Activated effector memory CD4-positive, alpha-beta T cell treated with Interleukin-2 at 50 U/mL for 16 hours (primary cell): Measurements from ENCODE around the gene HOXB7.

Experiments used
- DNase-seq: peaks from one replicate; pipeline ENCODE4 v3.0.0-alpha.2; 2020

HOXB7 gene

DNA sequence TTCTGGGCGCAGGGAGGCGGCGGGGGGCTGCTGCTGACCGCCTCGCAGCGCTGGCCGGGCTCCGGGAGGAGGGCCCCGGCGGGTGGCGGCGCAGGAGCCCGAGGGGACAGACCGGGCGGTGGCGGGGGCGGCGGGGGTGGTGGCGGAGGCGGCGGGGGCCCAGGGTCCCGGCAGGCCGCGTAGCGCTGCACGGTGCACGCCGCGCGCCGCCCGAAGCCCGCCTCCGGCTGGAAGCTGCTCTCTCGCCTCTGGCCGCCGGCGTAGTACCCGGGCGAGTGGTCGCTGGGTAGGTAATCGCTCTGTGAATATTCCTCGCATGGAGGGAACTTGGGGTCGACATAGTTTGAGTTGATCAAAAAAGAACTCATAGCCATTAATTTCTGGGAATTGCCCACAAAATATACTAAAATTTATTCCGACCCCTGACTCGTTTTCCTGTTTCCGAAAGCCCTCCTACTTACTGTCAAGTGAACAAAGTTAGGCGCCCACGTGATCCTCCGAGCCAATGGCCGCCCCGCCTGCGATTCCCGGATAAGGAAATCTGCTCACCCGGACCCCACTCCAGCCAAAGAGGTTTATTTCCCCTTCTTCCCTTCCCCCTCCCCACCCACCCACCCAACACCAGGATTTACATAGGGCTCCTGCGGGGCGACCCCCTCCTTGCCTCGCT, 32.7 kb downstream of the HOXB7 start, which contains the start of gene HOXB4:
HOXB4 (minus strand) TSS at position 405 of the 670 bp plus-strand sequence; CDS start at position 374, 31 bp downstream.
- DNase-seq = peak; percentile 53

DNA sequence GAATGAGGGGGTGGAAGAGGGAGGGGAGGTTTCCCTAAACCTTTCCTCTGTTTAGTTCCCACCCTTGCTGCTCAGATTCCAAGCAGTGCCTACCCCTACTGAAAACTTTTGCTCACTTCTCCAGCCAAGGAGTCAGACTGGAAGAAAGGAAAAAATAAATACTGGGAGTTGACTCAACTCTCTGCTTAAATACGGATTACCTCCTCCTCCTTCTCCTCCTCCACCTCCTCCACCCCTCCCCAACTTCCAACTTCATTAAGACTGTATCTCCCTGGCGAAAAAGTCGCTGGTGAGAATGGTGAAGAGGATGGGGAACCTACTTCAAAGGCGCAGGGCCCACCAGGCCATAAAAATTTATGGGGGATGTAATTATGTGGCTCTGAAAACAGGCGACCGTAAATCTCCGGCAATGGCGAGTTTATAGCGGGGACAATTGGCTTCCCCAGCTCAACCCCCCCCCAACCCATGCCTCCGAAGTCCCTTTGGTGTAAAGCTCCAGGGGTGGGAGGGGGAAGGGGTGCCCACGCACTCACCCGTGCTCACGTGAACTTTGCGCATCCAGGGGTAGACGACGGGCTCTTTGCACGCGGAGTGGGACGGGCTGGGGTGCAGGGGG, 33.4 kb downstream of the HOXB7 start:
- no peak for DNase-seq

DNA sequence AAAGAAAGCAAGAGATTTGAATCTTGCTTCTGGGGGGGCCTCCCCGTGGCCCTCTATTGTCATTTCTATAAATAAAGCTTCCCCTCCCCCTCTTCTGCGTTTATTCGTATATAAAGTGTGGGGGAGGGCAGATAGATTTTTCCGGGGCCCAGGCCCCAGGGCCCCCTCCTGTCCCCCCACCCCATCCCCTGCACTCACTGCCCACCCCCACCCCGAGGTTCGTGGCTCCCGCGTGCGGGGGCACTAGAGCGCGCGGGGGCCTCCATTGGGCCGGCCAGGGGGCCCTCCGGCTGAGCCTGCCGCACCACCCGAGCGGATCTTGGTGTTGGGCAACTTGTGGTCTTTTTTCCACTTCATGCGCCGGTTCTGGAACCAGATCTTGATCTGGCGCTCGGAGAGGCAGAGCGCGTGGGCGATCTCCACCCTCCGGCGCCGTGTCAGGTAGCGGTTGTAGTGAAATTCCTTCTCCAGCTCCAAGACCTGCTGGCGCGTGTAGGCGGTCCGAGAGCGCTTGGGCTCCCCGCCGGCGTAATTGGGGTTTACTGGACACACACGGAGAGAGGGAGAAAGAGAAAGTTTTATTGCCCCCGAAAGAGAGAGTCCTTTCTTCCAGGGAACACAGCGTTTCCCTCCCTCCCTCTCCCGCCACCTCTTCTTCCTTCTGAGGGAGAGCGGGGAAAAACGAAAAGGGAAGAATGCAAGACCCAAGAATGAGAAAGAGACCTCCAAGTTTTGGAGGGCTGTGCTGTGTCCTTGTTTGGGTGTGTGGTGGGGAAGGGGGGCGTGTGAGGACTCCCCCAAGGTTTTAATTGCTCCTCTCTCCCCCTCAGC, 34.1 kb downstream of the HOXB7 start:
- DNase-seq = no peak

DNA sequence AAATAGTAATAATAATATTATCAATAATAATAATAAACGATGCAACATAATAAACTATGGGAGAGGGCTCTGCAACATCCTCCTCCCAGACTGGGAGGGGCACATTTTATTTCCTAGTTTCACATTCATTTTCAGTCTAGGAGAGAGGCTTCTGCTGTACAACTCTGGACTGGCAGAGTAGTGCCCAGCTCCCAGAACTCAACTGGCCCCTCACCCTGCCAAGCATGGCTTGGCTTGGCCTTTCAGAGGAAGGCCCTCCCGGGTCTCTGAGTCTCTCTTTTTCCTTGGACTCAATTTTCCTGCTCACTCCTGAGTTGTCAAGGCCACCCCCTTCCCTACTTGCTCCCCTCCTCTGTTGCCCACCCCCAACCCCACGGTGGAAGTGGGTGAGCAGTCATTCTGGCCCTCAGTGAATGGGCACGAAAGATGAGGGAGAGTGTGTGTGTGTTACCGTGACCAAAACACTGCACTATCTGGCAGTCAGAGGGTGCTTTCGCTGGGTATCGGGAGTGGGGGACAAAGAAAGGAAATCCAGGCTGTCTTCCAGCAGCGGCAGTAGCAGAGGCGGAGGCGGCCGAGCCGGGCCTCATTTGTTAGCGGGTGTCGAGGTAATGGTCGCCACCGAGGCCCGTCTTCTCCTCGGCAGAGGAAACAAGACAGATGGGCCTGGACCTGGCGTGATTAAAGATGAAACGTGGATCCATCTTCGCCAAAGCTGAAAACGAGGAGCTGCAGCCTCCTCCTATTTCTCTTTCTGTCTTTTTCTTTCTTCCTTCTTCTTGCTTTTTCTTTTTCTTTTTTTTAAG, 34.9 kb downstream of the HOXB7 start:
- no peak for DNase-seq

DNA sequence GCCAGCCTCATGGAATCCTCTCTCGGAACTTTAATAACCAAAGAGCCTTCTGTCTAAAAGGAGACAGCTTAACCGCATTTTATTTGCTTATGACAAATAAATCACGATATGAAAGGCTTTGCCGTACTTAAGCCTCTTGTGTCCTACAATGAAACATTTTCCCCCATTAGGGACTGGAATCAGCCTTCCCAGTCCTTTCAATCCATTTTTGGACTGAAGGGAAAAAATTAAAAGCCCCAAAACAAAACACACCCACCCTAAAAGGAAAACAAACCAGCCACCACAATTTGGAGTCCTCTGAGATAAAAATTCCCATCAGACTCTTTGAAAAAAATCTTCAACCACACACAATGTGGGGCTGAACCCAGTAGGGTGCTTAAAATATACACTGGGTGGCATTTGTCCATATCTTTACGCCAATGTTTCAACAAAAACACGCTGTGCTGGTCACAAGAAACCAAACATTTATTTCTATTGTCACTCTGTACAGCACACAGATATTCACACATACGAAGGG, 35.7 kb downstream of the HOXB7 start:
- DNase-seq = no peak

DNA sequence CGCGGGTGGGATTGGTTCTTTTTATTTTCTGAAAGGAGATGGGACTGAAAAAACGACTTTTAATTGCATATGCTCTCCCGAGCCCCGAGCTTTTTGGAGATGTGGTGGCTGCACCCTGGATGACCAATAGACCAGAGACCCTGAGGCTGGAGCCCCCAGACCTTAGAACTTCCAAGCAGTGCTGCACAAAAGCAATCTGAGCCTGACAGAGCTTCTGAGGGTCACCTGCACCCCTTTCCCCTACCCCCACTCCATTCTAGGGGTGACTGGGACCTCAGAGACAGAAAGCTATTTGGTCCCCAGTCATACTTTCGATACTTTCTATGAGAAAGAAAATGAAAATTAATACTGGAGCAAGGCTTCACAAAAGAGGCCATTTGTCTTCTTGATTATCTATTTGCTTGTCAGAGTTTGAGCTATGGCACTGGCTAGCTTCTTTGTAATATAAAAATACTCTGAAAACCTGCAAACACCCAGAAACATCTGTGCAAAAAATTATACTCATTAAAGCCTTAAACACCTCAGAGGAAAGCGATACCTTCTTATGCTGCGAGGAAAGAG, 36.2 kb downstream of the HOXB7 start:
- no peak for DNase-seq

DNA sequence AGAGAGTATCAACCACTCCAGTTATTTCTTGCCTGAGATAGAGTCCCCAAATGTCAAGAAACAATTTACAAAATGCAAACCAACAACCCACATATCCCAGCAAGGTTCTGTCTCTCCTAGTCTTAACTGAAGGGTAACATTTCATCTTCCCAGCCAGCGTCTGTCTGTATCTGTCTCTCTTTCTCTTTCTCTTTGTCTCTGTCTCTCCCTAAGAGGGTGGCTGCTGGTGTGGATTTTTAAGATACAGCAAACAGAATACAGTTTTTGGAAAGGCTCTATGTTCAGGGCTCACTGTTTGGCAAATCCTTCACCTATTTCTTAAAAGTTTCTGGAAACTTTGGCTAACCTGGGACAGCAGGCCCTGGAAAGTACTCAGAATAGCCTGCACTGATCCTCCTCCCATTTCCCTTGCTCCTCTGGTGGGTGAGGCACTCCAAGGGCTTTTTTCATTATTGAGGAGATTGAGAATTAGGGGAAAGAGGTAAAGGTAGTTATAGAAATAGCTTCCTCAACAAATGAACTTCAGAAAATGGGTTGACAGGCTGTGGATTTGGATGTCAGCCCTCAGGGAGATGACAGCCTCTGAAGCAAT, 38.9 kb downstream of the HOXB7 start:
- DNase-seq = no peak

DNA sequence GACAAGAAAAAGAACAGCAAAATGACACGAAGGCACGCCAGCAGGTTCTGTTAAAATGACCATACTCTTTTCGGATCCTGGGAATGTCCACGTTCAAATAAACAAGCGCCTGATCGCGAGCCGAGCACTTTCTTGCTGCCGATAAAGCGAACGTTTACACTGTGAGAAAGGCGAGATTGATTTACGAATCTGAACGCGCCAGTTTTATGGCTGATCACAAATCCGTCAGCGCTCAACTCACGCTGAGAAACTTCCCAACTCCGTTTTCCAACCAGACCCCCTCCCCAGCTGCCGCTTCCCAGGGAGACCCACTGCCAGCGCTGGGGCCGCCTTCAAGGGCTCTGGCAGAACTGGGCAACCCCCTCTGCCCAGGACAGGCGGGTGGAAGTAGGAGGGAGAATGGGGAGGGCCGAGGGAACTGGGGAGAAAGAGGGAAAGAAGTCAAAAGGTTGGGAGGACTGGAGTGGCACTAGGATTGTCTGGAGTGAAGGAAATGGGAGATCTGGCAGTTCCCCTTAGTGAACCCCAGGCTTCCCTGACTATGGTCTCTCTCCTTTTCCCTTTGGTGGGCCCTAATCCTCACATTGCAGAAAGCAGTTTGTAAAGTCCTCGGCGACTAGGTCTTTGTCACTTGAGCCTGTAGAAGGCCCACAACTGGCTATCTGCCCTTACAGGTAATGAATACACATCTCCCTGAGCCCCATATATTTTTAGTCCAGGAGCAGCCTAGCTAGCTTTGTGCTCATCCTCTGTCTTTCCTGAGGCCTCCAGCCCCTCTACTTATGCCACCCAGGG, 39.6 kb downstream of the HOXB7 start:
- no peak for DNase-seq

DNA sequence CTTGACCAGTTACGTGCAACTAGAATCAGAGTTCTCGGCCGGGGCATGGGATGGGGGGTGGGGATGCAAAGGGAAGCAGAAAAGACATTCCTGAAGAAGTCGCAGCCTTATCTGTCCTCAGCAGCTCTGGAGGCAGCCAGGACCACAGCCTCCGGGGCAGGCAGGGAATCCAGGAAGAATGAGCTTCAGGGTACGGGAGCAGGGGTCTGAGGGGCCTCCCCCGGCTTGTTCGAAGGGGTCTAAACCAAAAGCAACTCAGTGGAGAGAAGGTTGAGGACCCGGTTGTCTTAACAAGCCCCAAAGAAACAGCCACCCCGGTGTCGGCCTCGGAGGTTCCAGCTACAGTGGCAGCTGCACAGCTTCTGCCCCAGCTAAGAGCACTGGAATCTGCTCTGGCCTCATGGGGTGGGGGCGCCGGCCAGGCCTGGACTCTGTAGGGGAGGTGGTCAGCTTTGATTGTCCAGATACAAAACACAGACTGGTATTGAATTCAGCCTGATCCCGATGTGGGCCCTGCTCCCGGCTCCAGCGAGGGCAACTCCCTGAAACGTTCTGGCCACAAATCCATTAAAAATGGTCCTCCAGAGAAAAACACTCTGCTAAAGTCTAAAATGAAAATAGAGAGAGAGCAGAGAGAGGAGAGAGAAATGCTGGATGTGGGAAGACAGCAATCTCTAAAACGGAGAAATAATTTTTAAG, 40.3 kb downstream of the HOXB7 start:
- DNase-seq = no peak

DNA sequence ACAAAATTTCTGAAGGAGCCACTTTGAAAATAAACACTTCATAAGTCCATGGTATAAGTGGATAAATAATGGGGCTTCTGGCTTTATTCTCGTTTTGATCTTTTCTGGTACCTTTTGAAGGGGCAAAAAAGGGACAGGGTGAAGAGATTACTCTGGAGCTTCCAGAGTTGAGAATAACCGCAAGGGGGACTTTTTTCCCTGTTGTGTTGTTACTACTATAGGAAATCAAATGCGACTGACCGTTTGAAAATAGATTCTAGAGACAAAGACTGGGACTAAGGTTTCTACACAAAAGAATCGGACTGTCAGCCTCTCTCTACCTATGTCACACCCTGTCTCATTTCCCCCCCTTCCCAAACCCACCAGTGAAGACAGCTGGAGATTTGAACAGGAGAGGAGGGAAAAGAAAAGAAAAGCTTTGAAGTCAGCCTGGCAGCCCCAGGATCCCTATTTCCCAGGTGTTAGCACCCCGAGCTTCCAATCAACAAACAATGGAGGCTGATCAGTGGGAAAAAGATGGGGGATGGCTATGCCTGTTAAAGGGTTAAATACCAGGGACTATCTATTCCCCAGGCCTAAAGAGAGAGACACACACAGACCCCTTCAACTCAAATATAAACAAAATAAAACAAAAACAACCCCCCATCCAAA, 41.0 kb downstream of the HOXB7 start:
- no peak for DNase-seq

DNA sequence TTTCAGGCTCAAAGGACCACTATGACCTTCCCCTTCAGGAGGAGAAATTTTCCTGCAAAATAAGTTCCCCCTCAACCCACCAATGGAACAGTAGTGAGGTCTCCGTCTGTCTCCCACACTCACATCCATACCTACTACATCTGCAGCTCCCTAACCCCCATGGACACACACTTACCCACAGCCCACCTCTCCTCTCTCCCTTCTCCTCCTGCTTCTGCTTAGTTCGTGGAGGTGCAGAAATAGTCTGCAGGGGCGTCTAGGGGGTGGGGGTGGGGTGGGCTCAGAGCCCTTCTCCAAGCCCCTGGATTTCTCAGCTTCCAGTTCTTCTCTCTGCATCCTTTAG, 41.6 kb downstream of the HOXB7 start:
- DNase-seq = no peak

DNA sequence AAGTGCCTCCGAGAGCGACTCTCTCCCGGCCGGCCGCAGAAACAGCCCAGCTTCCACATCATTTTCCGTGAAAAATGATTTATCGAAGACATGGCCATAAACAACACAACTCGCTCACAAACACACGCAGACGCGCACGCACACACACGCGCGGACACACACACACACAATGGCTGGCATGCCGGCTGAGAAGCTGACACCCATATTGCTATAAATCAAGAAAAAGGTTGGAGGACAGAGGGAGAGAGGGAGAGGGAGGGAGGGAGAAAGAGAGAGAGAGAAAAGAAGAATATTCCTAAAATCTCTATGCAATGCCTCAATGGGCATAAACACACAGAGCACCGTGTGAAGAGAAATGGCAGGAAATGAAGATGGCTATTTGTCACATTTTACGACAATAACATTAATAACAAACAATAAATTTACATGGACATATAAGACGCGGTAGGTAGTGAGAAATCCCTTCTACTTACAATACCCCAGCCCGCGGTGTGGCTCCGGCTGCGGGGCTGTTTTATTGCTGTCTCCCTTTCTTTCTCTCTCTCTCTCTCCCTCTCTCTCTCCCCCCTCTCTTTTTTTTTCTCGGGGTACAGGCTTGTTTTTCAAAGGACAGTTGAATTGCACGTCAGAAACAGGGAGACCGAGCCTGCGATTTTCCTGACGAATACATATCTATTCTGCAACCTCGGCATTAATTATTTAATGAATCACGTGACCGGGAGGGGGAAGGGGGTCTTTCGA, 42.1 kb downstream of the HOXB7 start:
- no peak for DNase-seq

DNA sequence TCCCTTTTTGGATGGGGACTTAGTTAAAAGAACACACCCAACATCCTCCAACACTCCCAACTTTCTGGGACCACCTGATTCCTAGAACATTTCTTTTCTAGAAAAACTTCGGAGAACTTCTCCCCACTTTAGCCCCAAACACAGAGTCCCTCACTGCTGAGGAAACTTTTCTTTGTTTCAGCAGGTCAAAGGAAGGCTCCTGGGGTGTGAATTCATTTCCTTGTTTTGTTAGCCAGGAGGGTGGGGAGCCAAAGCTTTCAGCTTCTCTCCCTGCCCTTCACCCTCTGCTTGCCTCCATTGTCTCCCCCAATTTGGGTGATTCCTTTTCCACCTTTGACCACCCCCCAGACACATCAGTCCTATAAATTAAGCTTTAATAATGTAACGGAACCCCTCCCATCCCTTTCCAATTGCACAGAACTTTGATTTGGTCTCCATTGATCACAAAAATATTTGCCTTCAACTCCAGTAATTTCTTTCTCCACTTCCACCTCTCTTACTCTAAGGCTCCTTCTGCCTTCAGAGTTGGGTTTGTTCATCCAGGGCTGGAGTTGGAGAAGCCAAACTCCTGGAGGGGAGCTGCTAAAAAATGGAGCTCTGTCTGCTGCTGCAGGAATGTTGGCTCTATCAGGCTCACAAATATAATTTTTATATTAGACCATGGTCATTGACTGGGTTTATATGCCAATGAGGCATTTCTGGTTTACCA, 43.0 kb downstream of the HOXB7 start:
- no peak for DNase-seq

DNA sequence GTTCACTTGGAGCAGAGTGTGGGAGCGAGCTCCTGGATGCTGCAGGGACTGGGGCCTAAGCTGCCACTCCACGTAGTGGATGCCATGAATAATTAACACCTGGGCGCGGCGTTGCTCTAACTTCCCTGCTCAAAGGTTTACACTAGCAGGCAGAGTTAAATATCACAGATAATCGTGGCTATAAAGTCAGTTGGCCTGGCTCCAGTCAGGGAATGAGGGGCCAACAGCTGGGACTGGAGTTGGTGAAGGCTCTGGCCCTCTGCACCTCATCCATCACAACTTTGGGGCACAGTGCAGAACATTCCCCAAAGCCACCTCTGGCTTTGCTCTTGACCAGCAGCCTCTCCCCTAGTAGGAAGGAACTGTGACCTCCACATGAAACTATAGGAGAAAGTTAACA, 43.6 kb downstream of the HOXB7 start:
- DNase-seq = no peak

DNA sequence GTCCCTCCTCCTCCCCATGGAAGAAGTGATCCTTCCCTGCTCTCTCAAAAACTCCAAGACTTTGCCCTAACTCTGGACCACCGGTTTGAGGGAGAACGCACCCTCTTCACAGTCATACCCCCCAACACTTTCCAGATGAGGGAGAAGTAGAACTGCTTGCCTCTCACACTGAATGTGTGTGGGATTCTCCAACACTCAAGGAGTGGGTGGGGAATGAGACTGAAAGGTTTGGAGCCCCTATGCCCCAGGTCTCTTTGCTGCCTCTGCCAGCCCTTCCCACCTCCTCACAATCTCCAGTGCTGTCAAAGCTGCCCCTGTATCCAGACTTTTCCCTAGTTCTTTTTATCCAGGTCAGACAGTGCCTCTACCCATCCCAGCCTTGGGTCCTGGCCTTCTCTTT, 44.1 kb downstream of the HOXB7 start:
- no peak for DNase-seq

DNA sequence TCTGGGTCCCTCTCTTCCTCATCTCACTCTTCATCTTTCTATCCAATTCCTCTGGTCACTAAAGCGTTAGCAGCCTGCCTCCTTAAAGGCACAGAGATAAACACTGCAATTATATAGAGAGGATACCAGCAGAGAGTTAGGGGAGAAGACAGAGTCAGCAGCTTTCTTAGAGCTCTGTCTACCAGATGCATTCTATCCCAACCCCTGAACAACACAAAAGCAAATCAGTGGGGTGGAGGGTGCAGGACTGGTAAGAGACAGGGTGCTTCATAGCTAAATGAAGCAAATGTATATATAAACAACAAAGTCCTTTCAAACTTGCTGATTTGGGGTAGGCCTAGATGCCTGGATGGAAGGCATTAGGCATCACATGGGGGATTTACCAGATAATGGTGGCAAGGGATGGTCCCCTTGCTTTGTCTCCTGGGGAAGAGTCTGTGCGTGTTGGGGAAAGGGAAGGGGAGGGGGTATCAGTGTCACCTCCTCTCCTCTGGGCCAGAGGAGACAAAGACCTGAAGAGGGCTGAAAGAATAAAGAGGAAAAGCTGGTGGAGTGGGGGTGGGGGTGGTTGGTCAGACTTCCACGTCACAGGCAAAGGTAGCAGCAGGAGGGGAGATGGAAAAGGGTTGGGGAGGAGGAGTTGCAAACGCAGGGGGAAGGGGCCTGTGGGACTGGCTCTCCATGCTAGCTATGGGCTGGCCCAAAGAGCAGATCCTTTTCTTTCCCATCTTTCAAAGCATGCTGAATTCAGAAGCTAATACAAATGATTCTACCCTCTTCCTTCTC, 44.7 kb downstream of the HOXB7 start:
- DNase-seq = no peak

DNA sequence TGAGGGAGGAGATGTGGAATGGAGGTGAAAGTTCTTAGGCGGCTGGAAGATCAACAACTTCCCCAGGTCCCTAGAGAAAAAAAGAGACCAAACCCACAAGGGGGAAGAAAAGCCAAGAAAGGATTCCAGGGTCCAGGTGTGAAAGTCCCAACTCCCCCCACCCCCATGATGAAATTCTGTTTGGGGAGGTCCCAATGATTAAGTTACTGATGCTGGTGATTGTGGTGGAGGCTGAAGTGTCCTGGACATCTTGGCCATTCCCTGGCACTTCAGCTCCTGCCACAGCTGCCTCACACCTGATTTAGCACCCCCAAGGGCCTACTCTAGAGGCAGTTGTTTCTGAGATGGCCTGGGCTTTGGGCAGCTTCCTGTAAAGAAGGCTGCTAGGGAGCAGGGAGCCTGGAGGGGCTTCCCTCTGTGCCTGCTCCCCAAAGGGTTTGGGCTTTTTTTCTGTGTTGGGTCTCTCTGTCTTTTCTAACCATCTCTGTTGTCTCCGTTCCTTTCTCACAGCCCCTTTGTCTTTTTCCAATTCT, 45.7 kb downstream of the HOXB7 start:
- DNase-seq = no peak
